Mucosa of descending colon (tissue), 3 donors: Measurements from ENCODE around the gene TOP2B. TPM values are rescaled to one million over a fixed set of nuclear protein-coding genes. Genes with fewer than 3 reads are reported as not detected.
A peak's percentile ranks its signal among the peaks of the same experiment; 100 is the strongest.

Experiments used
- ATAC-seq: fragments of 200-7000 bp; cut with Tn5 transposase; one replicate; pipeline ENCODE4 v1.9.1; 2020; ENCODE audit warnings: mild to moderate bottlenecking, moderate library complexity
- DNase-seq, 3 donors: peaks; one replicate each; pipeline ENCODE4 v3.0.0-alpha.2; 2020
- H3K36me3 ChIP-seq: fragments of 200-600 bp; one replicate; pipeline ENCODE4 v1.8.0; 2021; ENCODE audit warnings: low read depth, mild to moderate bottlenecking
- H3K4me1 ChIP-seq: fragments of 200-600 bp; one replicate; pipeline ENCODE4 v1.8.0; 2021; ENCODE audit warnings: low read depth, mild to moderate bottlenecking
- H3K4me3 ChIP-seq: fragments of 200-600 bp; one replicate; pipeline ENCODE4 v1.8.0; 2021; ENCODE audit warnings: mild to moderate bottlenecking
- H3K9me3 ChIP-seq: fragments of 200-600 bp; one replicate; pipeline ENCODE4 v1.8.0; 2021; ENCODE audit warnings: mild to moderate bottlenecking
- CTCF ChIP-seq: fragments of 200-600 bp; IDR thresholded peaks from one replicate; pipeline ENCODE4 v1.8.0; 2022; ENCODE audit warnings: antibody characterized with exemption, mild to moderate bottlenecking
- intact Hi-C, 2 donors: fragments of 100-400 bp; cut with DNase I in 1 of 2; cut with micrococcal nuclease in 1 of 2; formaldehyde crosslinking; loops; one replicate each; pipeline versions ENCODE4 v1.11.0 to v1.11.1; 2022; cut with DNase I, micrococcal nuclease
- total RNA-seq, 3 donors: library from RNA; stranded (reverse); fragmentation: NEBNext Ultra II Directional in 2 of 3; extraction: Animal tissue kit (Norgen Biotek cat#: 25700) in 2 of 3; gene quantifications; one replicate each; pipeline versions ENCODE4 v1.2.1 to v1.2.4, GENCODE V29; 2021 to 2023
- donor health status: DM: no; HTN: no; CAD: no; lungs with moderate emphysema.
- donor health status: DM: no; HTN: no; CAD: no.
- donor health status: DM: no; HTN: yes; CAD: no.

Gene TOP2B
- total RNA-seq, 3 donors from 2014 or later, result 72.1 to 111 (median 91.6) TPM

- ATAC-seq (peak; percentile 40), DNase-seq (no peak)
- TF ChIP-seq CTCF, result no peak
- intact Hi-C loops, result loop anchor here in 1 of 2 donors (10.0 kb wide), 2 partner anchors 573 to 823 kb away; no protein-coding TSS in a partner anchor
- no peaks in the 10 kb centered on the region for H3K9me3 ChIP-seq
- peaks cover 6% of the 10 kb centered on the region for H3K4me1 ChIP-seq
- H3K36me3 ChIP-seq, result no peaks in the 10 kb centered on the region
- no peak overlapping the region for H3K4me3 ChIP-seq
Observed at GRCh38 chr3:25597535-25598101, 67.1 kb downstream of the TOP2B start.

DNA sequence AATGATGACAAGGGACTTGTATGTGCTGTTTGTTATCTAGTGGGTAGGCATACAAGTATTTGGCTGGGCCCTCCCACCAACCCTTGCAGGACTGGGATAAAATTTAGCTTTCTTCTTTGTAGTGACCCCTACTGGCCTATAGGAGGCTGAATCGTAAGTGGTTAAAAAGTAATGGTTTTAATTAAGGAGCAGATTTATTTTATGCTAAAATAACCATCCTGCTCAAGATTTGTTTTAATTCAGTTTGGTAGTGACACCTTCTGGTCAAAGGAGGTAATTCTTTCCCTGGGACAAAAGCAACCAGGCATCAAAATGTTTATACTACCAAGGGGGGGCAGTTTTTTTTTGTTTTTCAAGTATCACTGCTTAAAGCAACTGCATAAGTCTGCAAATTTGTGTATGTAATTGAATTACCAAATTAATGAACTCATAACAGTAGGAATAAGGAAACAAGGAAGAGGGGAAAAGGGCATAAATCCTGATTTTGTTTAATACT lies 70.7 kb downstream of the TOP2B start:
- Histone ChIP-seq H3K9me3 (no peaks in the 10 kb centered on the region), H3K4me1 (peaks cover 6% of the 10 kb centered on the region), H3K4me3 (no peak overlapping the region), H3K36me3 (no peaks in the 10 kb centered on the region)
- peak in 1 of 3 donors; percentile 34 for DNase-seq
- peak; percentile 36 for ATAC-seq
- peak; percentile 22 for TF ChIP-seq CTCF
- intact Hi-C loops, result loop anchor here in 1 of 2 donors (10.0 kb wide), 2 partner anchors 569 to 819 kb away; no protein-coding TSS in a partner anchor

GRCh38 chr3:25593001-25593400 lies 71.7 kb downstream of the TOP2B start:
- DNase-seq, result no peak
- Histone ChIP-seq H3K9me3 (no peaks in the 10 kb centered on the region), H3K36me3 (no peaks in the 10 kb centered on the region), H3K4me3 (no peak overlapping the region), H3K4me1 (peaks cover 6% of the 10 kb centered on the region)
- no peak for ATAC-seq
- TF ChIP-seq CTCF, result no peak
- intact Hi-C loops, result loop anchor here in 1 of 2 donors (10.0 kb wide), 2 partner anchors 568 to 818 kb away; no protein-coding TSS in a partner anchor

DNA sequence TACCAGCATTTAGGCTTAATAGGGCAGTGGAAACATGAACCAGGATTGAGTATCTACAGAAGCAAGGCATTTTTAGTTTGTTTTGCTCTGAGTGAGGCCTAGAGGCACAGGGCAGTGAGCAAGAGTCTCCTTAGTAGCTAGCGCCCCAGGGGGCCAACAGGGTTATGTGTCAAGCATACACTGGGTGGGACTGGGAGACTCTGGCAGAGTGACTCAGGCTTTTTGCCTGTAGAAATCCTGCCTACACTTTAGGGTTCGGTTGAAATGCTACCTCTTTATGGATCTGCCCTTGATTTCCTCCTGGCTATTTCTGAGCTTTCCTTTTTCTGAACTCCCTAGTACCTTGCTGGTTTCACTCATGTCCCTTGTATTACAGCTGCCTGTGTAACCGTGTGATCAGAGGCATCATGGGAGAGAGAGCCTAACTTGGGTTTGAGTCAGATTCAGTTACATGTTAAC lies 72.2 kb downstream of the TOP2B start:
- DNase-seq, result no peak
- Histone ChIP-seq H3K4me1 (peaks cover 6% of the 10 kb centered on the region), H3K4me3 (no peak overlapping the region), H3K9me3 (no peaks in the 10 kb centered on the region), H3K36me3 (no peaks in the 10 kb centered on the region)
- peak; percentile 53 for ATAC-seq
- no peak for TF ChIP-seq CTCF
- intact Hi-C loops, result loop anchor here in 1 of 2 donors (10.0 kb wide), 2 partner anchors 568 to 818 kb away; no protein-coding TSS in a partner anchor

GRCh38 chr3:25589783-25590258 lies 74.9 kb downstream of the TOP2B start:
- H3K4me1 ChIP-seq, result peaks cover 6% of the 10 kb centered on the region
- DNase-seq (no peak), ATAC-seq (no peak)
- H3K4me3 ChIP-seq, result no peak overlapping the region
- H3K36me3 ChIP-seq, result no peaks in the 10 kb centered on the region
- no peak for TF ChIP-seq CTCF
- intact Hi-C loops, result loop anchor here in 1 of 2 donors (10.0 kb wide), 2 partner anchors 565 to 815 kb away; no protein-coding TSS in a partner anchor
- H3K9me3 ChIP-seq, result no peaks in the 10 kb centered on the region
